NT2/D1 (cell line): ENCODE results near the gene WDR1.

Source experiments
- DNase-seq: peaks from one replicate; pipeline ENCODE4 v3.0.0-alpha.2; 2011; ENCODE audit warnings: low read depth, low spot score
- H3K27me3 ChIP-seq: 2 replicates; pipeline ENCODE4 v1.6.0; 2011; ENCODE audit warnings: mild to moderate bottlenecking; ENCODE audit not compliant: insufficient read length, insufficient read depth
- H3K36me3 ChIP-seq: 2 replicates; pipeline ENCODE4 v1.6.1; 2011; ENCODE audit warnings: mild to moderate bottlenecking, low read length, mixed read lengths; ENCODE audit not compliant: insufficient read depth, insufficient read length
- H3K4me1 ChIP-seq: 2 replicates; pipeline ENCODE4 v1.5.1; 2011; ENCODE audit not compliant: insufficient read depth, insufficient read length
- H3K4me3 ChIP-seq: 2 replicates; pipeline ENCODE4 v1.5.1; 2011; ENCODE audit warnings: low read depth; ENCODE audit not compliant: insufficient read length
- H3K9ac ChIP-seq: 2 replicates; pipeline ENCODE4 v1.6.0; 2011; ENCODE audit warnings: low read depth; ENCODE audit not compliant: insufficient read length
- H3K9me3 ChIP-seq: 2 replicates; pipeline ENCODE4 v1.5.1; 2011; ENCODE audit warnings: mild to moderate bottlenecking, low read length; ENCODE audit not compliant: insufficient read depth
- SUZ12 ChIP-seq: IDR thresholded peaks from 2 replicates; pipeline ENCODE4 v1.6.1; 2011; ENCODE audit not compliant: insufficient read length, insufficient read depth; ENCODE audit errors: extremely low read depth
- YY1 ChIP-seq: IDR thresholded peaks from 2 replicates; pipeline ENCODE4 v1.6.1; 2011; ENCODE audit not compliant: insufficient read length, insufficient read depth
- ZNF274 ChIP-seq: IDR thresholded peaks from 2 replicates; pipeline ENCODE4 v1.6.1; 2011; ENCODE audit warnings: mild to moderate bottlenecking, low read depth, low read length

Gene WDR1

GRCh38 chr4:10085828-10086505 lies 30.6 kb downstream of the WDR1 start:
- Histone ChIP-seq H3K4me1 (peaks cover 13% of the 10 kb centered on the region), H3K9ac (no peak overlapping the region), H3K27me3 (no peaks in the 10 kb centered on the region), H3K9me3 (no peaks in the 10 kb centered on the region), H3K4me3 (no peak overlapping the region), H3K36me3 (peaks cover 99% of the 10 kb centered on the region)
- TF ChIP-seq SUZ12, result no peak
- DNase-seq, result no peak

GRCh38 chr4:10085386-10085785 lies 31.2 kb downstream of the WDR1 start:
- Histone ChIP-seq H3K36me3 (peaks cover 99% of the 10 kb centered on the region), H3K9me3 (no peaks in the 10 kb centered on the region), H3K27me3 (no peaks in the 10 kb centered on the region), H3K4me1 (peaks cover 9% of the 10 kb centered on the region), H3K4me3 (no peak overlapping the region), H3K9ac (no peak overlapping the region)
- DNase-seq, result no peak
- TF ChIP-seq SUZ12 (no peak), ZNF274 (no peak), YY1 (no peak)

GRCh38 chr4:10084651-10085358 lies 31.8 kb downstream of the WDR1 start:
- no peak for DNase-seq
- H3K9me3 ChIP-seq, result no peaks in the 10 kb centered on the region
- no peak overlapping the region for H3K9ac ChIP-seq
- TF ChIP-seq YY1, result no peak
- TF ChIP-seq SUZ12, result no peak
- no peak for TF ChIP-seq ZNF274
- H3K36me3 ChIP-seq, result peaks cover 99% of the 10 kb centered on the region
- no peak overlapping the region for H3K4me3 ChIP-seq
- H3K27me3 ChIP-seq, result no peaks in the 10 kb centered on the region
- H3K4me1 ChIP-seq, result peaks cover 7% of the 10 kb centered on the region

GRCh38 chr4:10083861-10084641 lies 32.5 kb downstream of the WDR1 start:
- Histone ChIP-seq H3K4me3 (no peak overlapping the region), H3K4me1 (peaks cover 7% of the 10 kb centered on the region), H3K9ac (no peak overlapping the region), H3K36me3 (peaks cover 99% of the 10 kb centered on the region), H3K9me3 (no peaks in the 10 kb centered on the region), H3K27me3 (no peaks in the 10 kb centered on the region)
- DNase-seq, result no peak
- TF ChIP-seq ZNF274, result no peak
- TF ChIP-seq SUZ12, result no peak
- no peak for TF ChIP-seq YY1

- DNase-seq, result no peak
- Histone ChIP-seq H3K9ac (no peak overlapping the region), H3K36me3 (peaks cover 99% of the 10 kb centered on the region), H3K4me1 (peaks cover 7% of the 10 kb centered on the region), H3K27me3 (no peaks in the 10 kb centered on the region), H3K9me3 (no peaks in the 10 kb centered on the region), H3K4me3 (no peak overlapping the region)
- TF ChIP-seq SUZ12 (no peak), YY1 (no peak), ZNF274 (no peak)
Observed at GRCh38 chr4:10083331-10083771, 33.2 kb downstream of the WDR1 start.

- no peaks in the 10 kb centered on the region for H3K27me3 ChIP-seq
- H3K4me3 ChIP-seq, result no peak overlapping the region
- no peaks in the 10 kb centered on the region for H3K9me3 ChIP-seq
- TF ChIP-seq SUZ12 (no peak), ZNF274 (no peak), YY1 (no peak)
- H3K9ac ChIP-seq, result no peak overlapping the region
- H3K36me3 ChIP-seq, result peaks cover 99% of the 10 kb centered on the region
- DNase-seq, result no peak
- H3K4me1 ChIP-seq, result peaks cover 7% of the 10 kb centered on the region
Observed at GRCh38 chr4:10082459-10083272, 33.9 kb downstream of the WDR1 start.

- Histone ChIP-seq H3K4me3 (no peak overlapping the region), H3K36me3 (peaks cover 99% of the 10 kb centered on the region), H3K4me1 (peaks cover 7% of the 10 kb centered on the region), H3K27me3 (no peaks in the 10 kb centered on the region), H3K9me3 (no peaks in the 10 kb centered on the region), H3K9ac (no peak overlapping the region)
- no peak for TF ChIP-seq ZNF274
- TF ChIP-seq SUZ12, result no peak
- TF ChIP-seq YY1, result no peak
- DNase-seq, result no peak
Observed at GRCh38 chr4:10082047-10082446, 34.6 kb downstream of the WDR1 start.
